Tibial nerve (tissue), 3 donors: ENCODE data around the gene MIA2.

Source experiments
- CTCF ChIP-seq, 5 experiments: fragments of 200-600 bp in 3 of 5; fragments of 450-650 bp in 2 of 5; sonication (generic) in 3 of 5; IDR thresholded peaks; one replicate each; pipeline ENCODE4 v1.5.1; 2016 to 2019; ENCODE audit warnings: antibody characterized with exemption in 5 of 5, mild to moderate bottlenecking in 3 of 5, moderate library complexity in 2 of 5
- POLR2A ChIP-seq, 2 donors: fragments of 450-650 bp; IDR thresholded peaks; one replicate each; pipeline ENCODE4 v1.6.1; 2017; ENCODE audit warnings: antibody characterized with exemption in 2 of 2, mild to moderate bottlenecking in 2 of 2, moderate library complexity in 2 of 2

- TF ChIP-seq CTCF (IDR thresholded peaks at IDR 0.05) (no peak), POLR2A (IDR thresholded peaks at IDR 0.05) (no peak)
Observed at GRCh38 chr14:39426605-39427004, 192.9 kb downstream of the MIA2 start.
